HCT116 (cell line): ENCODE measurements around the gene TSPAN11. TPM values are rescaled to one million over a fixed set of nuclear protein-coding genes. Genes with fewer than 3 reads are reported as not detected.

ENCODE experiments used
- ATAC-seq: fragments of 200-7000 bp; cut with Tn5 transposase; 2 replicates; pipeline ENCODE4 v1.9.1; 2020; ENCODE audit warnings: mild to moderate bottlenecking, moderate library complexity
- BruUV-seq: library from RNA; stranded (reverse); fragments of 400-500 nt; replicated peaks from 2 replicates; lab custom pipeline; 2021; lab: Mats Ljungman, UMichigan
- CTCF ChIA-PET: fragments of 300-600 bp; sonication (Branson Sonifier 250); formaldehyde crosslinking; loops from one replicate; lab custom pipeline; 2021; ENCODE audit warnings: antibody characterized with exemption; lab: Charles Lee
- POLR2A ChIA-PET: fragments of 300-600, 350-600 bp; sonication (Branson Sonifier 250); formaldehyde crosslinking; loops from one replicate; lab custom pipeline; 2021; ENCODE audit warnings: antibody characterized with exemption; lab: Charles Lee
- RAD21 ChIA-PET, 2 experiments: fragments of 300-600 bp; sonication (Branson Sonifier 250); formaldehyde crosslinking; loops; one replicate each; lab custom pipeline; 2023; ENCODE audit warnings: low total read pairs in 2 of 2; ENCODE audit not compliant: uncharacterized antibody in 2 of 2, unreplicated experiment in 2 of 2, low non-redundant PET in 1 of 2; lab: Charles Lee
- DNase-seq: peaks from one replicate; pipeline ENCODE4 v3.0.0-alpha.2; 2010; ENCODE audit warnings: low read depth, low spot score
- H2AFZ ChIP-seq: fragments of 200-600 bp; shearing (Covaris generic), sonication (generic); 2 replicates; pipeline ENCODE4 v1.6.1; 2017; ENCODE audit warnings: low read depth, mixed run types, mixed read lengths, antibody characterized with exemption, low read length; ENCODE audit not compliant: poor library complexity, severe bottlenecking
- H3K27ac ChIP-seq: 2 replicates; pipeline ENCODE4 v1.5.1; 2012; ENCODE audit warnings: low read depth, low read length
- H3K27me3 ChIP-seq: fragments of 200-600 bp; sonication (generic); 2 replicates; pipeline ENCODE4 v1.6.1; 2016; ENCODE audit warnings: mixed run types, low read length, mixed read lengths; ENCODE audit not compliant: insufficient read depth
- H3K36me3 ChIP-seq, 2 experiments: fragments of 200-500 bp in 1 of 2; fragments of 200-600 bp in 1 of 2; sonication (Bioruptor generic) in 1 of 2; sonication (generic) in 1 of 2; 2 replicates each; pipeline versions ENCODE4 v1.5.1 to v1.6.1; 2014 to 2016; ENCODE audit warnings: low read length in 2 of 2, inconsistent platforms in 1 of 2, mixed read lengths in 1 of 2, mixed run types in 1 of 2; ENCODE audit not compliant: insufficient read depth in 2 of 2, control insufficient read depth in 1 of 2
- H3K4me1 ChIP-seq, 2 experiments: fragments of 200-600 bp in 1 of 2; sonication (generic) in 1 of 2; 2 replicates each; pipeline versions ENCODE4 v1.5.1 to v1.6.1; 2012 to 2017; ENCODE audit warnings: low read length in 2 of 2, inconsistent platforms in 1 of 2, mild to moderate bottlenecking in 1 of 2, mixed read lengths in 1 of 2, mixed run types in 1 of 2, moderate library complexity in 1 of 2; ENCODE audit not compliant: insufficient read depth in 2 of 2, control insufficient read depth in 1 of 2
- H3K4me2 ChIP-seq: fragments of 200-600 bp; sonication (generic); 2 replicates; pipeline ENCODE4 v1.6.1; 2017; ENCODE audit warnings: mixed run types, low read length, mixed read lengths
- H3K4me3 ChIP-seq, 2 experiments: fragments of 200-600 bp in 1 of 2; sonication (generic) in 1 of 2; replicated peaks in 1 of 2; 2 replicates each; pipeline ENCODE4 v1.5.1; 2011 to 2016; ENCODE audit warnings: low read length in 2 of 2, control low read depth in 1 of 2, low read depth in 1 of 2, mild to moderate bottlenecking in 1 of 2, mixed read lengths in 1 of 2, mixed run types in 1 of 2
- H3K79me2 ChIP-seq: fragments of 200-600 bp; sonication (generic); 2 replicates; pipeline ENCODE4 v1.6.1; 2017; ENCODE audit warnings: mild to moderate bottlenecking, mixed run types, low read length, moderate library complexity, mixed read lengths; ENCODE audit not compliant: insufficient read depth
- H3K9ac ChIP-seq: fragments of 200-600 bp; sonication (generic); 2 replicates; pipeline ENCODE4 v1.6.1; 2016; ENCODE audit warnings: low read length, mixed read lengths
- H3K9me2 ChIP-seq: fragments of 200-600 bp; sonication (generic), shearing (Covaris generic); 2 replicates; pipeline ENCODE4 v1.6.1; 2017; ENCODE audit warnings: mixed run types, mild to moderate bottlenecking, moderate library complexity; ENCODE audit not compliant: insufficient read depth
- H3K9me3 ChIP-seq, 2 experiments: fragments of 200-500 bp in 1 of 2; fragments of 200-600 bp in 1 of 2; sonication (Bioruptor generic) in 1 of 2; sonication (generic) in 1 of 2; 2 replicates each; pipeline ENCODE4 v1.6.1; 2014 to 2017; ENCODE audit warnings: low read length in 2 of 2, mixed read lengths in 2 of 2, inconsistent platforms in 1 of 2, low read depth in 1 of 2, mild to moderate bottlenecking in 1 of 2, mixed run types in 1 of 2, moderate library complexity in 1 of 2; ENCODE audit not compliant: control insufficient read depth in 1 of 2, insufficient read depth in 1 of 2
- H4K20me1 ChIP-seq: fragments of 200-600 bp; sonication (generic), shearing (Covaris generic); 2 replicates; pipeline ENCODE4 v1.6.1; 2017; ENCODE audit warnings: mixed run types, mild to moderate bottlenecking, moderate library complexity; ENCODE audit not compliant: insufficient read depth
- ATF3 ChIP-seq: IDR thresholded peaks from 2 replicates; pipeline ENCODE4 v1.6.1; 2012
- CBX3 ChIP-seq: IDR thresholded peaks from 2 replicates; pipeline ENCODE4 v1.6.1; 2012; ENCODE audit warnings: low read depth
- EZH2 ChIP-seq: fragments of 200-600 bp; sonication (generic); IDR thresholded peaks from 2 replicates; pipeline ENCODE4 v1.6.1; 2017; ENCODE audit warnings: antibody characterized with exemption, mixed run types
- EZH2phosphoT487 ChIP-seq: fragments of 200-600 bp; IDR thresholded peaks from 2 replicates; pipeline ENCODE4 v1.6.1; 2018; ENCODE audit warnings: antibody characterized with exemption, borderline replicate concordance
- FOSL1 ChIP-seq: IDR thresholded peaks from 2 replicates; pipeline ENCODE4 v1.6.1; 2012; ENCODE audit warnings: low read depth
- JUND ChIP-seq: IDR thresholded peaks from 2 replicates; pipeline ENCODE4 v1.6.1; 2012
- POLR2A ChIP-seq: IDR thresholded peaks from 2 replicates; pipeline ENCODE4 v1.7.0; 2011; ENCODE audit warnings: borderline replicate concordance; ENCODE audit not compliant: insufficient read depth, insufficient read length; ENCODE audit errors: extremely low read depth
- POLR2AphosphoS5 ChIP-seq: IDR thresholded peaks from 2 replicates; pipeline ENCODE4 v1.6.1; 2011; ENCODE audit warnings: mild to moderate bottlenecking, low read depth, low read length, moderate library complexity
- RAD21 ChIP-seq: IDR thresholded peaks from 2 replicates; pipeline ENCODE4 v1.6.1; 2012; ENCODE audit warnings: low read depth, mild to moderate bottlenecking
- REST ChIP-seq: IDR thresholded peaks from 2 replicates; pipeline ENCODE4 v1.6.1; 2012; ENCODE audit warnings: low read depth
- SIN3A ChIP-seq: IDR thresholded peaks from 2 replicates; pipeline ENCODE4 v1.6.1; 2012; ENCODE audit warnings: low read depth
- SP1 ChIP-seq: IDR thresholded peaks from 2 replicates; pipeline ENCODE4 v1.6.1; 2012; ENCODE audit warnings: low read depth
- SRF ChIP-seq: IDR thresholded peaks from 2 replicates; pipeline ENCODE4 v1.6.1; 2012; ENCODE audit warnings: low read depth
- TCF7L2 ChIP-seq: IDR thresholded peaks from 2 replicates; pipeline ENCODE4 v1.7.0; 2011; ENCODE audit warnings: borderline replicate concordance, inconsistent platforms; ENCODE audit not compliant: insufficient read depth, insufficient read length; ENCODE audit errors: extremely low read depth
- ZBTB33 ChIP-seq: IDR thresholded peaks from 2 replicates; pipeline ENCODE4 v1.6.1; 2011; ENCODE audit warnings: mild to moderate bottlenecking, low read length, moderate library complexity; ENCODE audit not compliant: insufficient replicate concordance; ENCODE audit errors: extremely low read depth
- ZFX ChIP-seq: fragments of 450-650 bp; IDR thresholded peaks from 2 replicates; pipeline ENCODE4 v1.6.1; 2017
- ZNF274 ChIP-seq: fragments of 200-500 bp; sonication (Bioruptor generic); IDR thresholded peaks from 2 replicates; pipeline ENCODE4 v1.6.1; 2014; ENCODE audit warnings: mild to moderate bottlenecking, low read depth, low read length, inconsistent platforms
- intact Hi-C: fragments of 100-400 bp; cut with micrococcal nuclease; formaldehyde crosslinking; loops from 2 replicates; pipeline ENCODE4 v1.10.0; 2022
- total RNA-seq: library from RNA; stranded (reverse); gene quantifications from one replicate; pipeline ENCODE4 v1.2.1, GENCODE V29; 2021; ENCODE audit not compliant: unreplicated experiment

The TSPAN11 gene
- total RNA-seq, 1 experiment from 2014 or later: not detected

- intact Hi-C loops: loop anchor here (10.0 kb wide), 2 partner anchors 95 to 215 kb away; no protein-coding TSS in a partner anchor
- TF ChIP-seq POLR2A (no peak), RAD21 (no peak), JUND (no peak), SRF (no peak), FOSL1 (no peak), ATF3 (no peak), EZH2 (no peak)
- Histone ChIP-seq H3K36me3 (no peaks in the 10 kb centered on the region), H3K27me3 (peaks cover 20% of the 10 kb centered on the region; the same call in 1 of the 2 replicates), H3K4me1 (no peaks in the 10 kb centered on the region), H4K20me1 (no peaks in the 10 kb centered on the region), H3K4me3 (no peak overlapping the region), H3K4me2 (no peak overlapping the region), H3K9ac (no peak overlapping the region), H3K9me3 (no peaks in the 10 kb centered on the region), H2AFZ (no peak overlapping the region), H3K79me2 (no peaks in the 10 kb centered on the region), H3K27ac (no peak overlapping the region), H3K9me2 (no peaks in the 10 kb centered on the region)
- ChIA-PET CTCF (no interaction called here), RAD21 (no interaction called here), POLR2A (no interaction called here)
- BruUV-seq: no TSS peak
- DNase-seq (no peak), ATAC-seq (no peak)
Observed at GRCh38 chr12:30959778-30960177, 33.2 kb downstream of the TSPAN11 start.

- H3K4me2 ChIP-seq: no peak overlapping the region
- RAD21 ChIA-PET: no interaction called here
- ATAC-seq: no peak
- H3K4me3 ChIP-seq: no peak overlapping the region
- H3K9me3 ChIP-seq: no peaks in the 10 kb centered on the region
- no peaks in the 10 kb centered on the region for H3K4me1 ChIP-seq
- CTCF ChIA-PET: no interaction called here
- H2AFZ ChIP-seq: no peak overlapping the region
- BruUV-seq: no TSS peak
- H4K20me1 ChIP-seq: no peaks in the 10 kb centered on the region
- no peaks in the 10 kb centered on the region for H3K9me2 ChIP-seq
- POLR2A ChIA-PET: no interaction called here
- intact Hi-C loops: loop anchor here (10.0 kb wide), 2 partner anchors 94 to 214 kb away; no protein-coding TSS in a partner anchor
- peaks cover 20% of the 10 kb centered on the region; the same call in 1 of the 2 replicates for H3K27me3 ChIP-seq
- H3K9ac ChIP-seq: no peak overlapping the region
- no peak for DNase-seq
- H3K36me3 ChIP-seq: no peaks in the 10 kb centered on the region
- H3K79me2 ChIP-seq: no peaks in the 10 kb centered on the region
- H3K27ac ChIP-seq: no peak overlapping the region
- TF ChIP-seq POLR2A (no peak), CBX3 (no peak), ZNF274 (no peak), EZH2phosphoT487 (no peak), REST (no peak), EZH2 (no peak), TCF7L2 (no peak), ZBTB33 (no peak), RAD21 (no peak), POLR2AphosphoS5 (no peak), SP1 (no peak), ZFX (no peak), SIN3A (no peak)
Observed at GRCh38 chr12:30961030-30961429, 34.5 kb downstream of the TSPAN11 start.
